ENCODE data around the gene MIA2. TPM values are rescaled to one million over a fixed set of nuclear protein-coding genes. Genes with fewer than 3 reads are reported as not detected.
"Not testable (repeated sequence)": the region's sequence is repeated elsewhere in the genome, so short reads cannot be mapped to it uniquely, and the experiment has no call there.

Gene MIA2
- total and polyA plus RNA-seq, 2 donors from 2014 or later: 63.2 to 65.6 TPM

GRCh38 chr14:39218171-39218769, 15.4 kb upstream of the MIA2 start:
- DNase-seq (no peak), FAIRE-seq (no peak)
- no peak for TF ChIP-seq CTCF (IDR thresholded peaks at IDR 0.05; ENCODE audit: borderline replicate concordance, extremely low read depth, insufficient read depth)
- Histone ChIP-seq H3K4me1 (ENCODE audit: control insufficient read depth in 2 of 3, insufficient read depth in 2 of 3, low read depth in 1 of 3, low read length in 3 of 3) (no peaks in the 10 kb centered on the region), H3K4me3 (ENCODE audit: low read length in 3 of 3) (no peak overlapping the region), H3K36me3 (ENCODE audit: control insufficient read depth in 2 of 3, insufficient read depth in 3 of 3, low read length in 3 of 3) (no peaks in the 10 kb centered on the region), H3K9ac (ENCODE audit: low read length in 3 of 3) (no peak overlapping the region), H3K27me3 (ENCODE audit: control insufficient read depth, insufficient read depth, low read length) (no peaks in the 10 kb centered on the region), H3K27ac (ENCODE audit: low read depth in 2 of 2, low read length in 2 of 2) (no peak overlapping the region), H3K9me3 (ENCODE audit: control insufficient read depth in 2 of 3, insufficient read depth in 1 of 3, low read length in 3 of 3) (no peaks in the 10 kb centered on the region)
- intact Hi-C loops (cut with DNase I): no loop called here

GRCh38 chr14:39219075-39219499, 14.6 kb upstream of the MIA2 start:
- no peaks in the 10 kb centered on the region for H3K9me3 ChIP-seq (ENCODE audit: control insufficient read depth in 2 of 3, insufficient read depth in 1 of 3, low read length in 3 of 3)
- no peaks in the 10 kb centered on the region for H3K36me3 ChIP-seq (ENCODE audit: control insufficient read depth in 2 of 3, insufficient read depth in 3 of 3, low read length in 3 of 3)
- H3K4me1 ChIP-seq (ENCODE audit: control insufficient read depth in 2 of 3, insufficient read depth in 2 of 3, low read depth in 1 of 3, low read length in 3 of 3): no peaks in the 10 kb centered on the region
- no peak for DNase-seq
- H3K9ac ChIP-seq (ENCODE audit: low read length in 3 of 3): no peak overlapping the region
- H3K27ac ChIP-seq (ENCODE audit: low read depth in 2 of 2, low read length in 2 of 2): no peak overlapping the region
- no peaks in the 10 kb centered on the region for H3K27me3 ChIP-seq (ENCODE audit: control insufficient read depth, insufficient read depth, low read length)
- H3K4me3 ChIP-seq (ENCODE audit: low read length in 3 of 3): no peak overlapping the region
- FAIRE-seq: no peak
- TF ChIP-seq CTCF (IDR thresholded peaks at IDR 0.05; ENCODE audit: borderline replicate concordance, extremely low read depth, insufficient read depth): no peak
- intact Hi-C loops (cut with DNase I): no loop called here

GRCh38 chr14:39220473-39220872, 13.2 kb upstream of the MIA2 start:
- intact Hi-C loops (cut with DNase I); H3K27me3 ChIP-seq (ENCODE audit: control insufficient read depth, insufficient read depth, low read length); H3K27ac ChIP-seq (ENCODE audit: low read depth in 2 of 2, low read length in 2 of 2); H3K4me3 ChIP-seq (ENCODE audit: low read length in 3 of 3); DNase-seq; H3K9ac ChIP-seq (ENCODE audit: low read length in 3 of 3); H3K36me3 ChIP-seq (ENCODE audit: control insufficient read depth in 2 of 3, insufficient read depth in 3 of 3, low read length in 3 of 3); H3K4me1 ChIP-seq (ENCODE audit: control insufficient read depth in 2 of 3, insufficient read depth in 2 of 3, low read depth in 1 of 3, low read length in 3 of 3); H3K9me3 ChIP-seq (ENCODE audit: control insufficient read depth in 2 of 3, insufficient read depth in 1 of 3, low read length in 3 of 3); FAIRE-seq: not testable (repeated sequence)

- H3K9me3 ChIP-seq (ENCODE audit: control insufficient read depth in 2 of 3, insufficient read depth in 1 of 3, low read length in 3 of 3): no peaks in the 10 kb centered on the region
- TF ChIP-seq CTCF (IDR thresholded peaks at IDR 0.05; ENCODE audit: borderline replicate concordance, extremely low read depth, insufficient read depth): no peak
- peaks cover 0 to 3% (median under 1%) of the 10 kb centered on the region in 3 donors for H3K4me1 ChIP-seq (ENCODE audit: control insufficient read depth in 2 of 3, insufficient read depth in 2 of 3, low read depth in 1 of 3, low read length in 3 of 3)
- no peak for DNase-seq
- no peak overlapping the region for H3K4me3 ChIP-seq (ENCODE audit: low read length in 3 of 3)
- H3K9ac ChIP-seq (ENCODE audit: low read length in 3 of 3): no peak overlapping the region
- H3K27ac ChIP-seq (ENCODE audit: low read depth in 2 of 2, low read length in 2 of 2): no peak overlapping the region
- no peaks in the 10 kb centered on the region for H3K36me3 ChIP-seq (ENCODE audit: control insufficient read depth in 2 of 3, insufficient read depth in 3 of 3, low read length in 3 of 3)
- H3K27me3 ChIP-seq (ENCODE audit: control insufficient read depth, insufficient read depth, low read length): no peaks in the 10 kb centered on the region
- FAIRE-seq: no peak
- intact Hi-C loops (cut with DNase I): no loop called here
Measured at GRCh38 chr14:39228044-39228443, 5.7 kb upstream of the MIA2 start.

All from kidney (tissue), 14 donors.